ENCODE measurements around the gene URB1.
A peak's percentile ranks its signal among the peaks of the same experiment; 100 is the strongest.

URB1 gene

GRCh38 chr21:32340863-32341848, 51.7 kb downstream of the URB1 start:
- DNase-seq, result no peak

- DNase-seq, result no peak
Observed at GRCh38 chr21:32338209-32338921, 54.4 kb downstream of the URB1 start.

- no peak for DNase-seq
Observed at GRCh38 chr21:32337206-32337605, 55.6 kb downstream of the URB1 start.

GRCh38 chr21:32336711-32337110, 56.1 kb downstream of the URB1 start:
- no peak for DNase-seq

- peak; percentile 62 for DNase-seq
Observed at GRCh38 chr21:32335601-32336575, 56.9 kb downstream of the URB1 start.

GRCh38 chr21:32334980-32335531, 57.8 kb downstream of the URB1 start:
- DNase-seq, result peak; percentile 66

- no peak for DNase-seq
Observed at GRCh38 chr21:32333953-32334673, 58.7 kb downstream of the URB1 start.

GRCh38 chr21:32332463-32332951, 60.3 kb downstream of the URB1 start:
- no peak for DNase-seq

GRCh38 chr21:32331444-32332305, 61.1 kb downstream of the URB1 start:
- no peak for DNase-seq

- peak; percentile 21 for DNase-seq
Observed at GRCh38 chr21:32330784-32331311, 62.0 kb downstream of the URB1 start.

- no peak for DNase-seq
Observed at GRCh38 chr21:32329776-32330175, 63.0 kb downstream of the URB1 start.

- no peak for DNase-seq
Observed at GRCh38 chr21:32329331-32329730, 63.5 kb downstream of the URB1 start.

GRCh38 chr21:32328595-32328994, 64.2 kb downstream of the URB1 start:
- no peak for DNase-seq

GRCh38 chr21:32325706-32326105, 67.1 kb downstream of the URB1 start:
- no peak for DNase-seq

GRCh38 chr21:32322676-32323075, 70.1 kb downstream of the URB1 start:
- DNase-seq, result no peak

- no peak for DNase-seq
Observed at GRCh38 chr21:32322103-32322502, 70.7 kb downstream of the URB1 start.

GRCh38 chr21:32321480-32321879, 71.3 kb downstream of the URB1 start:
- no peak for DNase-seq

GRCh38 chr21:32320726-32321125, 72.1 kb downstream of the URB1 start:
- DNase-seq, result no peak

GRCh38 chr21:32320059-32320458, 72.8 kb downstream of the URB1 start:
- no peak for DNase-seq

GRCh38 chr21:32319012-32319411, 73.8 kb downstream of the URB1 start:
- DNase-seq, result no peak
